Omental fat pad (tissue), 4 donors: ENCODE data around the gene ZNF467. TPM values are rescaled to one million over a fixed set of nuclear protein-coding genes. Genes with fewer than 3 reads are reported as not detected.

Experiments used
- ATAC-seq: fragments of 150-250 bp; one replicate; pipeline ENCODE4 v1.9.1; 2016; ENCODE audit warnings: mild to moderate bottlenecking, moderate library complexity; ENCODE audit not compliant: low FRiP score
- DNase-seq: peaks from one replicate; pipeline ENCODE4 v3.0.0-alpha.2; 2019; ENCODE audit warnings: low spot score
- total RNA-seq, 4 donors: library from RNA; depleted of rRNA; stranded (reverse); fragments of >200 nt; gene quantifications; one replicate each; pipeline ENCODE4 v1.1.0, GENCODE V29; 2016
- TF ChIP-seq, protein P1 (sequence below), 3 donors: fragments of 450-650 bp; IDR thresholded peaks; one replicate each; pipeline ENCODE4 v1.5.1; 2016 to 2017; ENCODE audit warnings: antibody characterized with exemption in 3 of 3, mild to moderate bottlenecking in 3 of 3, moderate library complexity in 2 of 3

The ZNF467 gene
- total RNA-seq, 4 donors from 2014 or later, result 4.2 to 15.8 (median 7.0) TPM

DNA sequence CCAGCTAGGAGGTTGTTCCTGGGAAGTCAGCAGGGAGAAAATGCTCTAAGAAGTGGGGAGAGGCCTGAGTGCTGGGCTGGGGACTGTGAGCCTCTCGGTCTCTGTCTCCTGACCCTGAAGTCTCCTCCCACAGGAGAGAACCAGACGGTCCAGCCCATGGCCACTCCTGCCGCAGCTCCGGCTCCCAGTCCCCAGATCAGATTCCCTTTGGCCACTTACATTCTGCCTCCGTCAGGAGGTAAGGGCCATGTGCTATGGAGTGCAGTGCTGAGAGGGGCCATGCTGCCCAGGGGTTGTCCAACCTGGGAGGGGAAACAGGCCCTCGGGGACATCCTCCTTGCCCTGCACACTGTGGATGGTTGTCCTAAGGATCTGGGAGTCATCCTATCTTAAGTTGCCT, 21.3 kb upstream of the ZNF467 start:
- TF ChIP-seq, protein P1, sequence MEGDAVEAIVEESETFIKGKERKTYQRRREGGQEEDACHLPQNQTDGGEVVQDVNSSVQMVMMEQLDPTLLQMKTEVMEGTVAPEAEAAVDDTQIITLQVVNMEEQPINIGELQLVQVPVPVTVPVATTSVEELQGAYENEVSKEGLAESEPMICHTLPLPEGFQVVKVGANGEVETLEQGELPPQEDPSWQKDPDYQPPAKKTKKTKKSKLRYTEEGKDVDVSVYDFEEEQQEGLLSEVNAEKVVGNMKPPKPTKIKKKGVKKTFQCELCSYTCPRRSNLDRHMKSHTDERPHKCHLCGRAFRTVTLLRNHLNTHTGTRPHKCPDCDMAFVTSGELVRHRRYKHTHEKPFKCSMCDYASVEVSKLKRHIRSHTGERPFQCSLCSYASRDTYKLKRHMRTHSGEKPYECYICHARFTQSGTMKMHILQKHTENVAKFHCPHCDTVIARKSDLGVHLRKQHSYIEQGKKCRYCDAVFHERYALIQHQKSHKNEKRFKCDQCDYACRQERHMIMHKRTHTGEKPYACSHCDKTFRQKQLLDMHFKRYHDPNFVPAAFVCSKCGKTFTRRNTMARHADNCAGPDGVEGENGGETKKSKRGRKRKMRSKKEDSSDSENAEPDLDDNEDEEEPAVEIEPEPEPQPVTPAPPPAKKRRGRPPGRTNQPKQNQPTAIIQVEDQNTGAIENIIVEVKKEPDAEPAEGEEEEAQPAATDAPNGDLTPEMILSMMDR (IDR thresholded peaks at IDR 0.05), result no peak
- ATAC-seq, result no peak
- no peak for DNase-seq

DNA sequence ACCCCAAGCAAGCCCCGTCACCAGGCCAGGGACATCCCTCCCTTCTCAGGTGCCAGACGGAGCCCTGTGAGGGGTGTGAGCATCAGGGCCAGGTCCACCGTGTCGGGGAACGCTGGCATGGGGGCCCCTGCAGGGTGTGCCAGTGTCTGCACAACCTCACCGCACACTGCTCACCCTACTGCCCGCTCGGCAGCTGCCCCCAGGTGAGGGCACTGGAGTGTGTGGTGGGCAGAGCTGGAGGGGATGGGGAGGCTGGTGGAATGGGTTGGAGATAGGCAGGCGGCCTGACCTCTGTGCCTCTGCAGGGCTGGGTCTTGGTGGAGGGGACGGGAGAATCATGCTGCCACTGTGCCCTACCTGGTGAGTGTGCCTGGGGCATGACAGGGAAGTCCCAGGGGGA, 19.9 kb upstream of the ZNF467 start:
- TF ChIP-seq, protein P1 (IDR thresholded peaks at IDR 0.05), result no peak
- no peak for DNase-seq
- ATAC-seq, result no peak

DNA sequence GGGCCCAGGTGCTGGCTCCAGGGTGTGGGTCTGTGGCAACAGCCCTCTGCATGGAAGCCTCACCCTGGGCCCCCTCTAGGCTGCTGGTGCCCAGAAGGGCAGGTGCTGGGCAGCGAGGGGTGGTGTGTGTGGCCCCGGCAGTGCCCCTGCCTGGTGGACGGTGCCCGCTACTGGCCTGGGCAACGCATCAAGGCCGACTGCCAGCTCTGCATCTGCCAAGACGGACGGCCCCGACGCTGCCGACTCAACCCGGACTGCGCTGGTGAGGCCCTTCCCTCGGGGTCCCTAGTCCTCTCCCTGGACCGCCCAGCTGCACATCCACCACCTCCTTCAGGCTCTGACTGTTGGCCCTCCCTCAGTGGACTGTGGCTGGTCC, 18.8 kb upstream of the ZNF467 start:
- TF ChIP-seq, protein P1 (IDR thresholded peaks at IDR 0.05), result no peak
- ATAC-seq, result no peak
- DNase-seq, result no peak

DNA sequence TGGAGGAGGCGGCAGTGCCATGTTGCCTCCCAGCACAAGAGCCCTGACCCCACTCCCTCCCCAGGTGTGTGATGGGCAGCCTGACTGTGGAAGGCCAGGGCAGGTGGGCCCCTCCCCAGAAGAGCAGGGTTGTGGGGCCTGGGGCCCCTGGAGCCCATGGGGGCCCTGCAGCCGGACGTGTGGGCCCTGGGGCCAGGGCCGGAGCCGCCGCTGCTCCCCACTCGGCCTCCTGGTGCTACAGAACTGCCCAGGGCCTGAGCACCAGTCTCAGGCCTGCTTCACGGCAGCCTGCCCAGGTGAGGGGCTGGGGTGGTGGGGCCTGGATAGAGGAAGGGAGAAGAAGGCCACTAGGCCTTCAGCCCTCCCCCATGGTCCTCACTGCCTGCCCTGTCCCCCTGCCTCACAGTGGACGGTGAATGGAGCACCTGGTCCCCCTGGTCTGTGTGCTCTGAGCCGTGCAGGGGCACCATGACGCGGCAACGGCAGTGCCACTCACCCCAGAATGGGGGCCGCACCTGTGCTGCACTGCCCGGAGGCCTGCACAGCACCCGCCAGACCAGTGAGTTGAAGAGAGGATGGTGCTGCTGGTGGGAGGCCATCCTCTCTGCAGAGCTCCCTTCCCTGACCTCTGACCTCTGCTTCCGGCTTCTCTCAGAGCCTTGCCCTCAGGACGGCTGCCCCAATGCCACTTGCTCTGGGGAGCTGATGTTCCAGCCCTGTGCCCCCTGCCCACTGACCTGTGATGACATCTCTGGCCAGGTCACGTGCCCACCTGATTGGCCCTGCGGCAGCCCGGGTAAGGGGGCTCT, 18.2 kb upstream of the ZNF467 start:
- no peak for ATAC-seq
- TF ChIP-seq, protein P1 (IDR thresholded peaks at IDR 0.05), result no peak
- no peak for DNase-seq

DNA sequence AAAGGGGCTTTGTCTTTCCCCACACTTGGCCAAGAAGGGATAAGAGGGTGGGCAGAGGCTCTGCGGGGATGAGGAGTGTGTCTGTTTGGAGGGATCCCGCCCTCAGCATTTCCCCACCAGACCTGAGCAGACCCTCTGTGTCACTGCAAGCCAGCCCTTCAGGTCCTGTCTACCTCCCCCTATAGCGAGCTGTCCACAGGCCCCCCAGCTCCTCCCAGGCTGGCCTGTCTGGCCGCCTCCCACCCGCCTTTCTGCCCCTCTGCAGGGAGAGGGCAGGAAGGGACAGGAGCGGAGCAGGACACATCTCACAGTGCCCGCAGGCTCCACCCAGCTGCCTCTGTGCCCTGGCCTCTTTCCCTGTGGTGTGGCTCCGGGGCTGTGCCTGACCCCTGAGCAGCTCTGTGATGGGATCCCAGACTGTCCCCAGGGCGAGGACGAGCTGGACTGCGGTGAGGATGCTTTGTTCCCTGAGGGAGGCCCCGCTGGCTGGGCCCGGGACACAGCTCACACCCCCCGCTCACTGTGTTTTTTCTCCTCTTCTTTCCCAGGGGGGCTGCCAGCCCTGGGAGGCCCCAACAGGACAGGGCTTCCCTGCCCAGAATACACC, 17.5 kb upstream of the ZNF467 start:
- TF ChIP-seq, protein P1 (IDR thresholded peaks at IDR 0.05), result no peak
- ATAC-seq (no peak), DNase-seq (no peak)

DNA sequence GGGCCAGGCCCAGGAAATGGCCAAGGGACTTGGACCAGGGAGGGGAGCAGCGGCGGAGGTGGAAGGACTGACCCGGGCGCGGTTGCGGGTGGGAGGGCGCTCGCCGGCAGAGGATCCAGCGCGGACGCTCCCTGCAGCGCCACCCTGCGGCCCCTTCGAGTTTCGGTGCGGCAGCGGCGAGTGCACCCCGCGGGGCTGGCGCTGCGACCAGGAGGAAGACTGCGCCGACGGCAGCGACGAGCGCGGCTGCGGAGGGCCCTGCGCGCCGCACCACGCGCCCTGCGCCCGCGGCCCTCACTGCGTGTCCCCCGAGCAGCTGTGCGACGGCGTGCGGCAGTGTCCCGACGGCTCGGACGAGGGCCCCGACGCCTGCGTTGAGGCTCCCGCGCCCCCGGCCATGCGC, 16.8 kb upstream of the ZNF467 start:
- ATAC-seq (no peak), DNase-seq (no peak)
- TF ChIP-seq, protein P1 (IDR thresholded peaks at IDR 0.05), result no peak

DNA sequence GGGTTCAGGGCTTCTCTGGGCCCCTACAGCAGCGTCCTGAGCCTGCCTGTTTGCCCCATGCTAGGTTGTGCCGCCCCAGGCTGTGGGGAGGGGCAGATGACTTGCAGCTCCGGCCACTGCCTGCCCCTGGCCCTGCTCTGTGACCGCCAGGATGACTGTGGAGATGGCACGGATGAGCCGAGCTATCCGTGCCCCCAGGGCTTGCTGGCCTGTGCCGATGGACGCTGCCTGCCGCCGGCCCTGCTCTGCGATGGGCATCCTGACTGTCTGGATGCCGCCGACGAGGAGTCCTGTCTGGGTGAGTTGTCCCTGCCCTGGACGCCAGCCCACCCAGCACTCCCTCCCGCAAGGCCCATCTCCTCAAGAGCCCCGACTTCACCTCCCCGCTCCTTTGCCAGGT, 15.7 kb upstream of the ZNF467 start:
- TF ChIP-seq, protein P1 (IDR thresholded peaks at IDR 0.05), result no peak
- DNase-seq (no peak), ATAC-seq (no peak)
